ENCODE measurements around the gene RGS12.

RGS12 gene

DNA sequence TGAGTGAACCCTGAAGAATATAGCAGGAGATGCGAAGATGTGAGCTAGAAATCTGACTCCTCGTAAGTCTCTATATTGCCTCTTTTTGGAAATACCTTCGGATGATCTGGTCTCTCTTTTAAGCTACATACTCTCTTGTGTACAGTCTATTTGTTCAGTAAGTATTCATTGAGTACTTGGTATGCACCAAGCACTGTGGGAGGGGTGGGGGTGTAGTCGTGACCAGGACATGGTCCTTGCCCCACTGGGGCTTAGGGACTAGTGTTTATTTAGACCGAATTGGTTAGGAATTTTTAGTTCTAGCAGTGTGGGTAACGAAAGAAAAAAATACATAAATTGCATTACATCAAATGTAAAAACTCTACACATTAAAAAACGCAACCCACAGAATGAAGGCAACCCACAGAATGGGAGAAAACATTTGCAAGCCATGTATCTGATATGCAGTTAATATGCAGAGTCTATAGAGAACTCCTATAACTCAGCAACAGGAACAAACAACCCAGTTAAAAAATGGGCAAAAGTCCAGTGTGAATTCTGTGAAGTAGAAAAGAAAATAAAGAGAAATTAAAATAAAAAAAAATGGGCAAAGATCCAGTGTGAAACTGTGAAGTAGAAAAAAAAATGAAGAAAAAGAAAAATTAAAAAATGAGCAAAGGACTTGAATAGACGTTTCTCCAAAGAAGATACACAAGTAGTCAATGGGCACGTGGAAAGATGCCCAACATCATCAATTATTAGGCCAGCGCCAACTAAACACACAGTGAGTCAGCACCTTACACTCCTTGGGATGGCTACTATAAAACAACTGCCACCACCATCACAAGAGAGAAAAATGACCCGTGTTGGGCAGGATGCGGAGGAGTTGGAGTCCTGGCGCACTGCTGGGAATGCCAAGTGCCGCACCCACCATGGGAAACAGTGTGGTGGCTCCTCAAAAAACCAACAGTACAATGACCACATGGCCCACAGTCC, 43.8 kb downstream of the RGS12 start:
- H4K8ac ChIP-seq (ENCODE audit: low read depth, low read length): no peak overlapping the region
- no peak overlapping the region for H3K4me3 ChIP-seq (ENCODE audit: low read length)
- no peak overlapping the region for H3K4ac ChIP-seq (ENCODE audit: low read depth, low read length)
- no peak overlapping the region for H3K18ac ChIP-seq (ENCODE audit: low read length)
- H3K56ac ChIP-seq (ENCODE audit: low read length): no peak overlapping the region
- no peaks in the 10 kb centered on the region for H3K36me3 ChIP-seq (ENCODE audit: control insufficient read depth, insufficient read depth, low read length)
- no peaks in the 10 kb centered on the region for H3K27me3 ChIP-seq (ENCODE audit: insufficient read depth, low read length, poor library complexity)
- peaks cover 5% of the 10 kb centered on the region for H3K79me1 ChIP-seq (ENCODE audit: low read length)
- no peak overlapping the region for H3K27ac ChIP-seq (ENCODE audit: low read depth, low read length)
- no peak for DNase-seq
- H2BK15ac ChIP-seq (replicated peaks; ENCODE audit: low read depth): no peak overlapping the region
- no peak overlapping the region for H3K4me2 ChIP-seq (ENCODE audit: low read length)
- no peak overlapping the region for H2AK5ac ChIP-seq (ENCODE audit: low read length)
- no peak overlapping the region for H3K23ac ChIP-seq (ENCODE audit: low read length)
- WGBS (ENCODE audit: extremely low coverage, insufficient coverage, low lambda C conversion rate): no CpG with 5 or more reads among the region's 14 CpGs
- no peak overlapping the region for H3K9ac ChIP-seq (ENCODE audit: low read length)
- peaks cover 3% of the 10 kb centered on the region for H3K4me1 ChIP-seq (ENCODE audit: control insufficient read depth, low read depth, low read length)
- no peak overlapping the region for H2BK120ac ChIP-seq (ENCODE audit: low read depth, low read length)
- no peak overlapping the region for H2BK5ac ChIP-seq (ENCODE audit: low read length)
- no peaks in the 10 kb centered on the region for H3K79me2 ChIP-seq (ENCODE audit: control insufficient read depth, insufficient read depth, low read length)
- H4K5ac ChIP-seq (ENCODE audit: low read length): no peak overlapping the region

DNA sequence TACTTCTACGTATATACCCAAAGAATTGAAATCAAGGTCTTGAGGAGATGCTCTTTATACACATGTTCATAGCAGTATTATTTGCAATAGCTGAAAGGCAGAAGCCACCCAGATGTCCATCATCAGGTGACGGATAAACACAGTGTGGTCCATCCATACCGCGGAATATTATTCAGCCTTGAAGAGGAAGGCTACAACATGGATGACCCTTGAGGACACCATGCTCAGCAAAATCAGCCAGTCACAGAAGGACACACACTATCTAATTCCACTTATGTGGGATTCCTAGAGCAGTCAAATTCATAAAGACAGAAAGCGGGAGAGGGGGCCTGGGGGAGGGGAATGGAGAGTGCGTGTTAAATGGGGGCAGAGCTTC, 44.5 kb downstream of the RGS12 start:
- Histone ChIP-seq H3K27ac (ENCODE audit: low read depth, low read length) (no peak overlapping the region), H3K79me1 (ENCODE audit: low read length) (peaks cover 5% of the 10 kb centered on the region), H3K4ac (ENCODE audit: low read depth, low read length) (no peak overlapping the region), H3K4me1 (ENCODE audit: control insufficient read depth, low read depth, low read length) (peaks cover 2% of the 10 kb centered on the region), H3K4me3 (ENCODE audit: low read length) (no peak overlapping the region), H2BK120ac (ENCODE audit: low read depth, low read length) (no peak overlapping the region), H4K8ac (ENCODE audit: low read depth, low read length) (no peak overlapping the region), H2AK5ac (ENCODE audit: low read length) (no peak overlapping the region), H3K79me2 (ENCODE audit: control insufficient read depth, insufficient read depth, low read length) (no peaks in the 10 kb centered on the region), H2BK15ac (replicated peaks; ENCODE audit: low read depth) (no peak overlapping the region), H3K9ac (ENCODE audit: low read length) (no peak overlapping the region), H3K27me3 (ENCODE audit: insufficient read depth, low read length, poor library complexity) (no peaks in the 10 kb centered on the region), H3K56ac (ENCODE audit: low read length) (no peak overlapping the region), H3K23ac (ENCODE audit: low read length) (no peak overlapping the region), H3K36me3 (ENCODE audit: control insufficient read depth, insufficient read depth, low read length) (no peaks in the 10 kb centered on the region), H3K18ac (ENCODE audit: low read length) (no peak overlapping the region), H2BK5ac (ENCODE audit: low read length) (no peak overlapping the region), H3K4me2 (ENCODE audit: low read length) (no peak overlapping the region), H4K5ac (ENCODE audit: low read length) (no peak overlapping the region)
- WGBS (ENCODE audit: extremely low coverage, insufficient coverage, low lambda C conversion rate): no CpG with 5 or more reads among the region's 6 CpGs
- DNase-seq: no peak

DNA sequence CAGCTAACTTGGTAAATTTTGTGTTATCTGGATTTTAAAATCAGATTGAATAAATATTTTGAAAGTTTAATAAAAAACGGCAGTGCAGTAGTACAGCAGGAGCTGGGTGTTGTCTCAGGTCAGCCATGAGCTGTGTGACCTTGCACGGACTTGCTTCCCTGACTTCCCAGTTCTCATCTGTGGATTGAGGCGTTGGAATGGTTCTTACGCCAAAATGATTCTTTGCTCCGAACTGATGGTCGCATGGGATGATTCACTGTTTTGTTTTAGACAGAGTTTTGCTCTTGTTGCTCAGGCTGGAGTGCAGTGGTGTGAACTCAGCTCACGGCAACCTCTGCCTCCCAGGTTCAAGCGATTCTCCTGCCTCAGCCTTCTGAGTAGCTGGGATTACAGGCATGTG, 45.0 kb downstream of the RGS12 start:
- no peaks in the 10 kb centered on the region for H3K4me1 ChIP-seq (ENCODE audit: control insufficient read depth, low read depth, low read length)
- no peaks in the 10 kb centered on the region for H3K27me3 ChIP-seq (ENCODE audit: insufficient read depth, low read length, poor library complexity)
- H3K56ac ChIP-seq (ENCODE audit: low read length): no peak overlapping the region
- H3K4me3 ChIP-seq (ENCODE audit: low read length): no peak overlapping the region
- no CpG with 5 or more reads among the region's 8 CpGs for WGBS (ENCODE audit: extremely low coverage, insufficient coverage, low lambda C conversion rate)
- no peak overlapping the region for H3K18ac ChIP-seq (ENCODE audit: low read length)
- no peak overlapping the region for H4K8ac ChIP-seq (ENCODE audit: low read depth, low read length)
- peaks cover 5% of the 10 kb centered on the region for H3K79me1 ChIP-seq (ENCODE audit: low read length)
- H2BK120ac ChIP-seq (ENCODE audit: low read depth, low read length): no peak overlapping the region
- H3K36me3 ChIP-seq (ENCODE audit: control insufficient read depth, insufficient read depth, low read length): no peaks in the 10 kb centered on the region
- DNase-seq: no peak
- H3K9ac ChIP-seq (ENCODE audit: low read length): no peak overlapping the region
- H3K4me2 ChIP-seq (ENCODE audit: low read length): no peak overlapping the region
- no peak overlapping the region for H3K23ac ChIP-seq (ENCODE audit: low read length)
- H3K4ac ChIP-seq (ENCODE audit: low read depth, low read length): no peak overlapping the region
- no peak overlapping the region for H4K5ac ChIP-seq (ENCODE audit: low read length)
- no peak overlapping the region for H2AK5ac ChIP-seq (ENCODE audit: low read length)
- H3K27ac ChIP-seq (ENCODE audit: low read depth, low read length): no peak overlapping the region
- H3K79me2 ChIP-seq (ENCODE audit: control insufficient read depth, insufficient read depth, low read length): no peaks in the 10 kb centered on the region
- no peak overlapping the region for H2BK15ac ChIP-seq (replicated peaks; ENCODE audit: low read depth)
- H2BK5ac ChIP-seq (ENCODE audit: low read length): no peak overlapping the region

DNA sequence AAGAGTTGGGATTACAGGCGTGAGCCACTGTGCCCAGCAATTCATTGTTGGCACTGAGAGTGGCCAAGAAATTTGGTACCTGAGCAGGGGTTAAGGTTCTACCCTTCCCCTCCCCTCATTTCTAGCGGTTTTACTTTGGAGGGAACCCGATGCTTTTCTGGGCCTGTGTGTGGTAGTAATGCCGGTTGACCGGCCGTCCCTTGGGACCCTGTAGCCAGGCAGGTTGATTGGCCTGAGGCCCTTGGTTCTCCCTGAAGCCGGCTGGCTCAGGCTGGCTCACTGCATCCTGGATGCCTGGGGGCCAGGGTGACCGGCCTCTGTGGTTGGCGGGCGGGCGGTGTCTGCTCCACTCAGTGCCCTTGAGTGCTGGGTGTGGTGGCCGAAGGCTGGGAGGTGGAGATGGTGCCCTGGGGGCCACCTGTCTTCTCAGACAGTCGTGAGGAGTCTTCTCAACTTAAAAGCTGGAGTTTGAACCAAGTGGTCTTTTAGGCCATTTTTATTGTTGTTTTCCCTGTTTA, 45.6 kb downstream of the RGS12 start:
- Histone ChIP-seq H3K4ac (ENCODE audit: low read depth, low read length) (no peak overlapping the region), H3K4me3 (ENCODE audit: low read length) (no peak overlapping the region)
- no CpG with 5 or more reads among the region's 13 CpGs for WGBS (ENCODE audit: extremely low coverage, insufficient coverage, low lambda C conversion rate)

DNA sequence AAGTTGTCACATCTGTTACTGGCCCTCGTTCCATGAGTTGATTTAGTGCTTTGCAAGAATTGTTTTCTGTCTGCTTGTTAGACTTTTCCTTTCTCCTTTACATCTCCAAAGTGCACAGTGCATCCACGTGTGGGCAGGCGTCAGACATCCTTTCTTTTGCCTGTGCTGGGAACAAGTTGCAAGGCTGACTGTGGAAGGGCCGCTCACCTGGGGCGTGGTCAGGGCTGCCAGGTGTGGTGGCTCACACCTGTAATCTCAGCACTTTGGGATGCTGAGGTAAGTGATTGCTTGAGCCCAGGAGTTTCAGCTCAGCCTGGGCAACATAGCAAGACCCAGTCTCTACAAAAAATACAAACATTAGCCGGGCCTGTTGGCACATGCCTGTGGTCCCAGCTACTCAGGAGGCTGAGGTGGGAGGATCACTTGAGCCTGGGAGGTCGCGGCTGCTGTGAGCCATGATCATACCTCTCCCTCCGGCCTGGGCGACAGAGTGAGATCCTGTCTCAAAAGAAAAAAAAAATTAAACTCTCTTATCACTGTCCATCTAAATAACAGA, 46.2 kb downstream of the RGS12 start:
- H3K36me3 ChIP-seq (ENCODE audit: control insufficient read depth, insufficient read depth, low read length): no peaks in the 10 kb centered on the region

More for the DNA sequence above, 45.6 kb downstream of the RGS12 start:
- no peak overlapping the region for H3K18ac ChIP-seq (ENCODE audit: low read length)
- H2BK5ac ChIP-seq (ENCODE audit: low read length): no peak overlapping the region
- H3K36me3 ChIP-seq (ENCODE audit: control insufficient read depth, insufficient read depth, low read length): no peaks in the 10 kb centered on the region
- H2BK15ac ChIP-seq (replicated peaks; ENCODE audit: low read depth): no peak overlapping the region
- peaks cover 5% of the 10 kb centered on the region for H3K79me1 ChIP-seq (ENCODE audit: low read length)
- no peak overlapping the region for H3K23ac ChIP-seq (ENCODE audit: low read length)
- no peak overlapping the region for H4K5ac ChIP-seq (ENCODE audit: low read length)
- no peak overlapping the region for H2AK5ac ChIP-seq (ENCODE audit: low read length)
- no peak overlapping the region for H2BK120ac ChIP-seq (ENCODE audit: low read depth, low read length)
- DNase-seq: no peak
- no peak overlapping the region for H3K4me2 ChIP-seq (ENCODE audit: low read length)
- no peak overlapping the region for H3K9ac ChIP-seq (ENCODE audit: low read length)
- no peaks in the 10 kb centered on the region for H3K4me1 ChIP-seq (ENCODE audit: control insufficient read depth, low read depth, low read length)
- H4K8ac ChIP-seq (ENCODE audit: low read depth, low read length): no peak overlapping the region
- H3K56ac ChIP-seq (ENCODE audit: low read length): no peak overlapping the region
- H3K27ac ChIP-seq (ENCODE audit: low read depth, low read length): no peak overlapping the region
- H3K79me2 ChIP-seq (ENCODE audit: control insufficient read depth, insufficient read depth, low read length): no peaks in the 10 kb centered on the region
- no peaks in the 10 kb centered on the region for H3K27me3 ChIP-seq (ENCODE audit: insufficient read depth, low read length, poor library complexity)

More for the DNA sequence above, 46.2 kb downstream of the RGS12 start:
- H2AK5ac ChIP-seq (ENCODE audit: low read length): no peak overlapping the region
- H3K79me1 ChIP-seq (ENCODE audit: low read length): peaks cover 5% of the 10 kb centered on the region
- no peaks in the 10 kb centered on the region for H3K4me1 ChIP-seq (ENCODE audit: control insufficient read depth, low read depth, low read length)
- no peak overlapping the region for H3K18ac ChIP-seq (ENCODE audit: low read length)
- no peak overlapping the region for H4K5ac ChIP-seq (ENCODE audit: low read length)
- H2BK5ac ChIP-seq (ENCODE audit: low read length): no peak overlapping the region
- no peak overlapping the region for H3K4me3 ChIP-seq (ENCODE audit: low read length)
- H3K9ac ChIP-seq (ENCODE audit: low read length): no peak overlapping the region
- no peaks in the 10 kb centered on the region for H3K79me2 ChIP-seq (ENCODE audit: control insufficient read depth, insufficient read depth, low read length)
- no peak overlapping the region for H2BK120ac ChIP-seq (ENCODE audit: low read depth, low read length)
- no peak for DNase-seq
- H3K4me2 ChIP-seq (ENCODE audit: low read length): no peak overlapping the region
- H3K27me3 ChIP-seq (ENCODE audit: insufficient read depth, low read length, poor library complexity): no peaks in the 10 kb centered on the region
- no CpG with 5 or more reads among the region's 10 CpGs for WGBS (ENCODE audit: extremely low coverage, insufficient coverage, low lambda C conversion rate)
- H3K56ac ChIP-seq (ENCODE audit: low read length): no peak overlapping the region
- no peak overlapping the region for H3K4ac ChIP-seq (ENCODE audit: low read depth, low read length)
- no peak overlapping the region for H3K23ac ChIP-seq (ENCODE audit: low read length)
- H2BK15ac ChIP-seq (replicated peaks; ENCODE audit: low read depth): no peak overlapping the region
- no peak overlapping the region for H3K27ac ChIP-seq (ENCODE audit: low read depth, low read length)
- no peak overlapping the region for H4K8ac ChIP-seq (ENCODE audit: low read depth, low read length)
